ENCODE data around the gene FUT7.

FUT7 gene

GRCh38 chr9:137019891-137020683 is 11.8 kb downstream of the FUT7 start:
- DNase-seq (ENCODE audit: low read depth, low spot score): no peak
- CTCF ChIA-PET: interaction anchor here (0.8 to 11.2 kb wide), 5 partner anchors 10 to 72 kb away, joined by 3 to 97 read pairs (median 6); partner anchors contain the start of genes ABCA2, FUT7 and NPDC1
- no peak overlapping the region for H3K4me3 ChIP-seq (ENCODE audit: low read depth, low read length)
- TF ChIP-seq CTCF (IDR thresholded peaks at IDR 0.05; ENCODE audit: insufficient read depth, low read length, missing control alignments): no peak
- POLR2A ChIA-PET: no interaction called here

- no peak for TF ChIP-seq CTCF (IDR thresholded peaks at IDR 0.05; ENCODE audit: insufficient read depth, low read length, missing control alignments)
- ChIA-PET POLR2A (no interaction called here), CTCF (interaction anchor here (1.0 to 11.2 kb wide), 5 partner anchors 10 to 71 kb away, joined by 3 to 97 read pairs (median 22); partner anchors contain the start of genes ABCA2 and FUT7)
- H3K4me3 ChIP-seq (ENCODE audit: low read depth, low read length): no peak overlapping the region
- DNase-seq (ENCODE audit: low read depth, low spot score): no peak
Observed at GRCh38 chr9:137018761-137019559, 12.9 kb downstream of the FUT7 start.

DNA sequence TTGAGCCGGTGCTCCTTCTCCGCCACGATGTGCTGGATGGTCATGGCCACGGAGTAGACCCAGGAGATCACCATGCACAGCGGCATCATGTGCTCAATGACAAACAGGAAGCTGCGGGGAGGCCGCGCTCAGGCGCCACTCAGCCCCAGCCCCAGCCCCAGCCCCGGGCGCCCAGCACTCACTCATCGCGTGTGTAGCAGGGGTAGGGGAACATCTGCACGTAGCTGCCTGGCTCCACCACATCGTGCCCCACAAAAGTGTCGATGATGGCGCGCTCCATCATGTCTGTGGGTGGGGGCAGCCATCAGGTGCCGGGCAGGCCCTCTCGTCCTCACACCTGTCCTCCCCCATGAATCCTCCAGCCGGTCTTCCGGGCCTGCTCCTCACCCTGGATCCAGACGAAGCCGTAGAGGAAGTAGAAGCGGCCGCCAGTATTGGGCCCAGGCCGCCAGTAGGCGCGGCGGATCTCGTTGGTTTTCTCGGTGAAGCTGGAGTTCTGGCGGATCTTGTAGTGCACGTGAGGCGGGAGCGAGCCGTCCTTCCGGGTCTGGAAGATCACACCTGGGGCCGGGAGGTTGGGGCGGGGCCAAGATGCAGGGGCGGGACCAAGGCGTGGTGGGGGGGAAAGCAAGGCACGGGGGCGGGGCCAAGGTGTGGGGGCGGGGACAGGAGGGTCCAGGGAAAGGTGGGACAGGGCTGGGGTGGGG is 13.9 kb downstream of the FUT7 start:
- CTCF ChIA-PET: interaction anchor here (0.6 to 11.2 kb wide), 3 partner anchors 11 to 18 kb away, joined by 3 to 97 read pairs (median 22); partner anchors contain the start of genes ABCA2 and FUT7
- POLR2A ChIA-PET: no interaction called here
- no peak for DNase-seq (ENCODE audit: low read depth, low spot score)
- H3K4me3 ChIP-seq (ENCODE audit: low read depth, low read length): no peak overlapping the region
- no peak for TF ChIP-seq CTCF (IDR thresholded peaks at IDR 0.05; ENCODE audit: insufficient read depth, low read length, missing control alignments)

DNA sequence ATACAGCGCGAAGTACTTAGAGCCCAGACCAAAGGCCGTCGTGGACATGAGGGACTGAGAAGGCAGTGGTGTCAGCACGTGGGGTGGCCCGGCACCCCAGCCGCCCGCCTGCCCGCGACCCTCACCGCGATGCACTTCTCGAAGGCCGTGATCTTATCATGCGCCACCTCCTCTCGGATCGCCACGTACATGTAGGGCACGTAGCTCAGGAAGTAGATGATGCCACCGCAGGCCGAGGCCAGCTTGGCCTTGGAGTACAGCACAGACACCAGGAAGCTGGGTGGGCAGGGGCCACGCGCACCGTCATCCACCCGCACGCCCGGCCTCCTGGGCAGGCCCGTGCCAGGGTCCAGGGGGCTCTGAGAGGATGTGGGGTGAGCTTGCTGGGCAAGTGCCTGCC is 14.8 kb downstream of the FUT7 start:
- no peak overlapping the region for H3K4me3 ChIP-seq (ENCODE audit: low read depth, low read length)
- POLR2A ChIA-PET: no interaction called here
- TF ChIP-seq CTCF (IDR thresholded peaks at IDR 0.05; ENCODE audit: insufficient read depth, low read length, missing control alignments): no peak
- CTCF ChIA-PET: interaction anchor here (1.2 to 11.2 kb wide), 4 partner anchors 12 to 19 kb away, joined by 3 to 97 read pairs (median 12); partner anchors contain the start of gene ABCA2
- no peak for DNase-seq (ENCODE audit: low read depth, low spot score)

DNA sequence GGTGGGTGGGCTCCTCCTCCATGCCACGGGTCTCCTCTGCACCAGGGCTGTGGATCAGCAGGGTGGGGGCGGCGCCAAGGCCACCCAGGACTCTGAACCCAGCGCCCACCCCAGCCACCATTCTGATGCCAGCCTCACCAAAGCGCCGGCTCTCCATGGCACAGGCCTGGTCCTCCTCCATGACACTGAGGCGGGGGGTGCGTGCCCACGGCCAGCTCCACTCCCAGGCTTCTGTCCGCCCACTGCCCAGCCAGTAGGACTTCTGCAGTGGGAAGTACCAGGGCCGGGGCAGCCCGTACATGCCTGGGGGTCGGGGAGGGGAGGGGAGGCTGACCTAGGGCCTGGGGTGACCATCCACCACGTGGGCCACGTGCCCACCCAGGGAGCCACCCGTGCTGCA is 15.5 kb downstream of the FUT7 start:
- ChIA-PET POLR2A (no interaction called here), CTCF (interaction anchor here (1.2 to 3.6 kb wide), 4 partner anchors 10 to 14 kb away, joined by 3 to 22 read pairs (median 4); partner anchors contain the start of gene ABCA2)
- no peak overlapping the region for H3K4me3 ChIP-seq (ENCODE audit: low read depth, low read length)
- no peak for DNase-seq (ENCODE audit: low read depth, low spot score)
- no peak for TF ChIP-seq CTCF (IDR thresholded peaks at IDR 0.05; ENCODE audit: insufficient read depth, low read length, missing control alignments)
